HTR-8/SVneo (cell line): Measurements from ENCODE around the gene JADE1.

ENCODE experiments used
- DNase-seq: peaks from one replicate; pipeline ENCODE4 v3.0.0; 2011; ENCODE audit warnings: low spot score, mixed read lengths; ENCODE audit not compliant: insufficient read length
- FAIRE-seq: peaks from 2 replicates; lab custom pipeline; 2011; peaks lifted over from hg19 to GRCh38; lab: Jason Lieb, UNC

JADE1 gene

GRCh38 chr4:128809477-128810330 lies at the start of gene JADE1:
TSS of gene JADE1 (plus strand) at chr4:128809700. CDS start at chr4:128831759, 22,059 bp downstream.
- DNase-seq, result peak; percentile 87
- FAIRE-seq, result peak; percentile 80

- DNase-seq (no peak), FAIRE-seq (no peak)
These were observed 42.7 kb upstream of the JADE1 start for GRCh38 chr4:128766781-128767180.

GRCh38 chr4:128768373-128768996 lies 41.0 kb upstream of the JADE1 start:
- no peak for FAIRE-seq

GRCh38 chr4:128769011-128769410 lies 40.5 kb upstream of the JADE1 start:
- DNase-seq (no peak), FAIRE-seq (no peak)

More at GRCh38 chr4:128768373-128768996, 41.0 kb upstream of the JADE1 start:
- DNase-seq, result no peak

- DNase-seq (no peak), FAIRE-seq (no peak)
These were observed 38.7 kb upstream of the JADE1 start for GRCh38 chr4:128770807-128771206.

- no peak for DNase-seq
- no peak for FAIRE-seq
These were observed 34.0 kb upstream of the JADE1 start for GRCh38 chr4:128775477-128775876.

GRCh38 chr4:128775916-128776315 lies 33.6 kb upstream of the JADE1 start:
- FAIRE-seq (no peak), DNase-seq (no peak)

- DNase-seq, result peak; percentile 73
These were observed 32.7 kb upstream of the JADE1 start for GRCh38 chr4:128776794-128777216.

GRCh38 chr4:128780688-128781087 lies 28.8 kb upstream of the JADE1 start:
- DNase-seq, result no peak
- FAIRE-seq, result no peak

More at GRCh38 chr4:128776794-128777216, 32.7 kb upstream of the JADE1 start:
- FAIRE-seq, result no peak

GRCh38 chr4:128782076-128782715 lies 27.3 kb upstream of the JADE1 start:
- DNase-seq (no peak), FAIRE-seq (no peak)

- no peak for DNase-seq
- FAIRE-seq, result no peak
These were observed 26.5 kb upstream of the JADE1 start for GRCh38 chr4:128782875-128783614.

- DNase-seq (no peak), FAIRE-seq (no peak)
These were observed 21.8 kb upstream of the JADE1 start for GRCh38 chr4:128787509-128788311.

GRCh38 chr4:128793859-128794672 lies 15.4 kb upstream of the JADE1 start:
- DNase-seq (no peak), FAIRE-seq (no peak)

GRCh38 chr4:128796934-128797333 lies 12.6 kb upstream of the JADE1 start:
- DNase-seq (no peak), FAIRE-seq (no peak)

GRCh38 chr4:128800284-128800683 lies 9.2 kb upstream of the JADE1 start:
- FAIRE-seq (no peak), DNase-seq (no peak)

- DNase-seq (no peak), FAIRE-seq (no peak)
These were observed 8.7 kb upstream of the JADE1 start for GRCh38 chr4:128800701-128801284.

GRCh38 chr4:128802680-128803628 lies 6.5 kb upstream of the JADE1 start:
- no peak for DNase-seq
- peak; percentile 23 for FAIRE-seq
